CD4-positive, alpha-beta memory T cell (primary cell): ENCODE results near the gene CDCA7. TPM values are rescaled to one million over a fixed set of nuclear protein-coding genes. Genes with fewer than 3 reads are reported as not detected.

Experiments used
- CTCF ChIA-PET: fragments of 350-600 bp; sonication (Branson Sonifier 250); formaldehyde crosslinking; loops from one replicate; lab custom pipeline; 2021; ENCODE audit warnings: inconsistent platforms; ENCODE audit not compliant: partially characterized antibody; lab: Charles Lee
- POLR2A ChIA-PET: fragments of 350-600 bp; sonication (Branson Sonifier 250); formaldehyde crosslinking; loops from one replicate; lab custom pipeline; 2021; ENCODE audit not compliant: partially characterized antibody; lab: Charles Lee
- DNase-seq, 5 donors: peaks; one replicate each; pipeline versions ENCODE4 v3.0.0 to v3.0.0-alpha.2; 2020 to 2022; ENCODE audit warnings: mixed read lengths in 1 of 5
- H3K27ac ChIP-seq: one replicate; pipeline ENCODE4 v1.7.0; 2013; ENCODE audit warnings: low read depth, low read length
- H3K27me3 ChIP-seq: 2 replicates; pipeline ENCODE4 v1.7.0; 2013; ENCODE audit warnings: mild to moderate bottlenecking, low read length, moderate library complexity; ENCODE audit not compliant: insufficient read depth
- H3K36me3 ChIP-seq: 2 replicates; pipeline ENCODE4 v1.7.0; 2013; ENCODE audit warnings: mild to moderate bottlenecking, low read length, moderate library complexity; ENCODE audit not compliant: insufficient read depth
- H3K4me1 ChIP-seq: 2 replicates; pipeline ENCODE4 v1.7.0; 2013; ENCODE audit warnings: mild to moderate bottlenecking, low read length, moderate library complexity; ENCODE audit not compliant: insufficient read depth
- H3K4me3 ChIP-seq, 2 donors: one replicate each; pipeline ENCODE4 v1.7.0; 2013; ENCODE audit warnings: low read length in 2 of 2, mild to moderate bottlenecking in 1 of 2
- H3K9me3 ChIP-seq, 2 donors: one replicate each; pipeline ENCODE4 v1.7.0; 2013; ENCODE audit warnings: low read length in 2 of 2, control low read depth in 1 of 2; ENCODE audit not compliant: control insufficient read depth in 1 of 2
- H3K27ac Mint-ChIP-seq, 7 donors: one replicate each; pipeline ENCODE4 v1.8.0; 2020 to 2021; ENCODE audit warnings: mixed read lengths in 7 of 7, mild to moderate bottlenecking in 6 of 7, inconsistent platforms in 3 of 7, moderate library complexity in 3 of 7
- H3K27me3 Mint-ChIP-seq, 2 donors: one replicate each; pipeline ENCODE4 v1.8.0; 2020 to 2021; ENCODE audit warnings: mixed read lengths in 2 of 2
- H3K36me3 Mint-ChIP-seq, 2 donors: one replicate each; pipeline ENCODE4 v1.8.0; 2020 to 2021; ENCODE audit warnings: mixed read lengths in 2 of 2, inconsistent platforms in 1 of 2, mild to moderate bottlenecking in 1 of 2
- H3K4me1 Mint-ChIP-seq, 4 donors: one replicate each; pipeline ENCODE4 v1.8.0; 2020 to 2021; ENCODE audit warnings: mixed read lengths in 4 of 4, mild to moderate bottlenecking in 1 of 4
- H3K4me3 Mint-ChIP-seq, 8 donors: one replicate each; pipeline ENCODE4 v1.8.0; 2020 to 2021; ENCODE audit warnings: mixed read lengths in 8 of 8, mild to moderate bottlenecking in 7 of 8, moderate library complexity in 6 of 8, inconsistent platforms in 3 of 8
- H3K9me3 Mint-ChIP-seq, 8 donors: one replicate each; pipeline ENCODE4 v1.8.0; 2020 to 2021; ENCODE audit warnings: mixed read lengths in 8 of 8, mild to moderate bottlenecking in 5 of 8, inconsistent platforms in 3 of 8, moderate library complexity in 1 of 8
- intact Hi-C: fragments of 100-400 bp; cut with micrococcal nuclease; formaldehyde crosslinking; loops from one replicate; pipeline ENCODE4 v1.15.1; 2023
- polyA plus RNA-seq, 2 donors: library from polyadenylated mRNA; unstranded; fragments of 300-500 nt; fragmentation: Illumina TruSeq; gene quantifications; one replicate each; pipeline ENCODE4 v1.2.3, GENCODE V29; 2021
- total RNA-seq, 2 experiments: library from RNA; stranded (reverse); gene quantifications; one replicate each; pipeline ENCODE4 v1.2.3, GENCODE V29; 2021

CDCA7 gene
- total and polyA plus RNA-seq, 4 experiments from 2014 or later: 2.0 to 3.9 (median 2.5) TPM

- Mint-ChIP-seq H3K4me1 (no peaks in the 10 kb centered on the region), H3K36me3 (no peaks in the 10 kb centered on the region), H3K27me3 (peaks cover 1 to 2% of the 10 kb centered on the region in 2 donors), H3K4me3 (no peak overlapping the region), H3K27ac (no peak overlapping the region), H3K9me3 (peaks cover 0 to 4% (median 0%) of the 10 kb centered on the region in 8 donors)
- DNase-seq: no peak
- Histone ChIP-seq H3K27me3 (no peaks in the 10 kb centered on the region), H3K27ac (no peak overlapping the region), H3K4me1 (no peaks in the 10 kb centered on the region), H3K9me3 (no peaks in the 10 kb centered on the region), H3K4me3 (no peak overlapping the region), H3K36me3 (no peaks in the 10 kb centered on the region)
- POLR2A ChIA-PET: no interaction called here
- intact Hi-C loops: no loop called here
- CTCF ChIA-PET: interaction anchor here (2.8 kb wide), 1 partner anchor 16 kb away, joined by 11 read pairs; no protein-coding TSS in a partner anchor
Measured at GRCh38 chr2:173386021-173386737, 31.5 kb downstream of the CDCA7 start.

DNA sequence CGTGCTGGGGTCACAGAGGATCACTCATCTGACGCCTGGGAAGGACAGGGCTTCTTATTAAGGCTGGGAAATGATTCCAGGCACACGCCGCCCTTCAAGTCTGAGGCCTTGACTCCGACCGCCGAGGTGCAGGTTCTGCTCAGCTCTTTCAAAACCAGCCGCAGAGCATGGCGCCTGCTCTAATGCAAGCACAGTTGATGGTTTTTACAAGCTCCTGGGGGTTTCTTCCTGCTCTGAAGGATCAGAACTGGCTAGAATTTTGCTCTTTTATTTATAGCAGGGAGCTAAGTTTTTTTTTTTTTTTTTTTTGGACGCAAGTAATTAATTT lies 32.0 kb downstream of the CDCA7 start:
- Mint-ChIP-seq H3K36me3 (no peaks in the 10 kb centered on the region), H3K4me3 (no peak overlapping the region), H3K27ac (no peak overlapping the region), H3K9me3 (peaks cover 0 to 4% (median 0%) of the 10 kb centered on the region in 8 donors), H3K27me3 (peaks cover 1 to 2% of the 10 kb centered on the region in 2 donors), H3K4me1 (no peaks in the 10 kb centered on the region)
- intact Hi-C loops: no loop called here
- H3K27ac ChIP-seq: no peak overlapping the region
- no peaks in the 10 kb centered on the region for H3K9me3 ChIP-seq
- H3K4me1 ChIP-seq: no peaks in the 10 kb centered on the region
- no peak overlapping the region for H3K4me3 ChIP-seq
- H3K36me3 ChIP-seq: no peaks in the 10 kb centered on the region
- CTCF ChIA-PET: interaction anchor here (2.8 kb wide), 1 partner anchor 16 kb away, joined by 11 read pairs; no protein-coding TSS in a partner anchor
- DNase-seq: no peak
- no peaks in the 10 kb centered on the region for H3K27me3 ChIP-seq
- POLR2A ChIA-PET: no interaction called here

DNA sequence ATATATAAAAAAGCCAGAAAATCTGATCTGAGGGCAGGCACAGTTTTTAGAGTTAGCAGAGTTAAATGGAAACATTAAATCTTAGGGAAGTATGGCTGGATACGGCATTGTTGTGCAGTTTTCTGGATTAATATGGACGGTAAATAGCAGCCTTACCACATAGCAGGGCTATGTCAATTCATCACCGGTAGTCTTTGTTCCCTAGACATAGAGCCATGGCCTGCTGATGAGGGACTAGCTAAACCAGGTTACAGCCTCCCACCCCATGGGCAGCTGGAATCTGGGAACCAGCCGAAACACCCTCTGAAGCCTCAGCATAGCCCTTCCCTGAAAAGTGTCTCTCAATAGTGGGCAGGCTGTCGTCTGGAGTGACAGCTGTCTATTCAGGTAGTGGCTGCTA lies 32.4 kb downstream of the CDCA7 start:
- Mint-ChIP-seq H3K9me3 (peaks cover 0 to 4% (median 0%) of the 10 kb centered on the region in 8 donors), H3K36me3 (no peaks in the 10 kb centered on the region), H3K27me3 (peaks cover 1 to 2% of the 10 kb centered on the region in 2 donors), H3K27ac (no peak overlapping the region), H3K4me1 (no peaks in the 10 kb centered on the region), H3K4me3 (no peak overlapping the region)
- no peak overlapping the region for H3K27ac ChIP-seq
- CTCF ChIA-PET: interaction anchor here (2.8 kb wide), 1 partner anchor 15 kb away, joined by 11 read pairs; no protein-coding TSS in a partner anchor
- H3K4me1 ChIP-seq: no peaks in the 10 kb centered on the region
- H3K9me3 ChIP-seq: no peaks in the 10 kb centered on the region
- no peak for DNase-seq
- intact Hi-C loops: no loop called here
- H3K4me3 ChIP-seq: no peak overlapping the region
- no peaks in the 10 kb centered on the region for H3K36me3 ChIP-seq
- no peaks in the 10 kb centered on the region for H3K27me3 ChIP-seq
- POLR2A ChIA-PET: no interaction called here

- Histone ChIP-seq H3K4me3 (no peak overlapping the region), H3K36me3 (no peaks in the 10 kb centered on the region), H3K27me3 (no peaks in the 10 kb centered on the region), H3K27ac (no peak overlapping the region), H3K9me3 (no peaks in the 10 kb centered on the region), H3K4me1 (no peaks in the 10 kb centered on the region)
- intact Hi-C loops: no loop called here
- no peak for DNase-seq
- Mint-ChIP-seq H3K4me1 (no peaks in the 10 kb centered on the region), H3K4me3 (no peak overlapping the region), H3K27me3 (peaks cover 1 to 4% of the 10 kb centered on the region in 2 donors), H3K36me3 (no peaks in the 10 kb centered on the region), H3K27ac (no peak overlapping the region), H3K9me3 (peaks cover 0 to 4% (median 0%) of the 10 kb centered on the region in 8 donors)
- POLR2A ChIA-PET: no interaction called here
- CTCF ChIA-PET: interaction anchor here (2.8 kb wide), 1 partner anchor 15 kb away, joined by 11 read pairs; no protein-coding TSS in a partner anchor
Measured at GRCh38 chr2:173387660-173388059, 33.0 kb downstream of the CDCA7 start.

- no peaks in the 10 kb centered on the region for H3K36me3 ChIP-seq
- Mint-ChIP-seq H3K27me3 (peaks cover 3 to 4% of the 10 kb centered on the region in 2 donors), H3K4me1 (no peaks in the 10 kb centered on the region), H3K9me3 (peaks cover 0 to 4% (median 0%) of the 10 kb centered on the region in 8 donors), H3K4me3 (no peak overlapping the region), H3K36me3 (no peaks in the 10 kb centered on the region), H3K27ac (peak overlapping the region in 1 of 7 donors; percentile 6)
- no peaks in the 10 kb centered on the region for H3K9me3 ChIP-seq
- no peak overlapping the region for H3K27ac ChIP-seq
- POLR2A ChIA-PET: no interaction called here
- no peak for DNase-seq
- intact Hi-C loops: no loop called here
- H3K27me3 ChIP-seq: no peaks in the 10 kb centered on the region
- no peaks in the 10 kb centered on the region for H3K4me1 ChIP-seq
- H3K4me3 ChIP-seq: no peak overlapping the region
- CTCF ChIA-PET: interaction anchor here (1.5 to 2.2 kb wide), 2 partner anchors 11 to 13 kb away, joined by 4 to 13 read pairs; no protein-coding TSS in a partner anchor
Measured at GRCh38 chr2:173388795-173389194, 34.1 kb downstream of the CDCA7 start.

- H3K4me1 ChIP-seq: no peaks in the 10 kb centered on the region
- H3K36me3 ChIP-seq: no peaks in the 10 kb centered on the region
- no peaks in the 10 kb centered on the region for H3K4me1 Mint-ChIP-seq
- no peak overlapping the region for H3K27ac Mint-ChIP-seq
- H3K27me3 ChIP-seq: no peaks in the 10 kb centered on the region
- no peaks in the 10 kb centered on the region for H3K36me3 Mint-ChIP-seq
- no peaks in the 10 kb centered on the region for H3K9me3 ChIP-seq
- peaks cover 10 to 11% of the 10 kb centered on the region in 2 donors for H3K27me3 Mint-ChIP-seq
- ChIA-PET CTCF (interaction anchor here (1.5 to 2.2 kb wide), 2 partner anchors 10 to 12 kb away, joined by 4 to 13 read pairs; no protein-coding TSS in a partner anchor), POLR2A (no interaction called here)
- H3K4me3 ChIP-seq: no peak overlapping the region
- no peak for DNase-seq
- no peaks in the 10 kb centered on the region for H3K9me3 Mint-ChIP-seq
- H3K4me3 Mint-ChIP-seq: no peak overlapping the region
- intact Hi-C loops: no loop called here
- H3K27ac ChIP-seq: no peak overlapping the region
Measured at GRCh38 chr2:173390036-173390435, 35.4 kb downstream of the CDCA7 start.

- no peak for DNase-seq
- H3K9me3 ChIP-seq: no peaks in the 10 kb centered on the region
- H3K4me3 ChIP-seq: no peak overlapping the region
- Mint-ChIP-seq H3K4me3 (no peak overlapping the region), H3K4me1 (no peaks in the 10 kb centered on the region), H3K36me3 (no peaks in the 10 kb centered on the region), H3K27me3 (peaks cover 16 to 27% of the 10 kb centered on the region in 2 donors), H3K9me3 (no peaks in the 10 kb centered on the region), H3K27ac (no peak overlapping the region)
- no peaks in the 10 kb centered on the region for H3K4me1 ChIP-seq
- H3K27ac ChIP-seq: no peak overlapping the region
- H3K27me3 ChIP-seq: peaks cover 7% of the 10 kb centered on the region
- H3K36me3 ChIP-seq: no peaks in the 10 kb centered on the region
- intact Hi-C loops: no loop called here
- POLR2A ChIA-PET: no interaction called here
- CTCF ChIA-PET: no interaction called here
Measured at GRCh38 chr2:173392731-173393130, 38.1 kb downstream of the CDCA7 start.
